ENCODE measurements around the gene LSP1. TPM values are rescaled to one million over a fixed set of nuclear protein-coding genes. Genes with fewer than 3 reads are reported as not detected.

The LSP1 gene
- total RNA-seq, 1 experiment from 2014 or later = 0.90 TPM

DNA sequence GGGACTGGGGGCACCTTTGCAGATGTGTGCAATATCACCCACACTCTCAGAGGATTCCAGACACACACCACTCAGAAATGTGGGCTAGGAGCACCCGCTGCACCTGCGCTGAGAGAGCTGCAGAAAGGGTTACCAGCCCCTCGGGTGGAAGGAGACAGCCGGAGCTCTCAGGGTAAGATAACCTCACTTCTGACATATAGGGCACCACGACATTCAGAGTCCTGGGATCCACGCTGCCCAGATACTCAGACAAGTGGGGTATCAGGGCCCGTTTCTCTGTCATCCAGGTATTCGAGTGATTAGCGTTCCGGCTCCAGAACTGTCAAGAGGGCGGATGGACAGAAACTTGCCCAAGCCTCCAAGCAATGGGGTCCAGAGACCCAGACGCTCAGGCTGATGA, 24.3 kb upstream of the LSP1 start:
- no peak for DNase-seq (ENCODE audit: low read depth, low spot score)
- Histone ChIP-seq H3K4me3 (ENCODE audit: low read depth in 2 of 2, low read length in 2 of 2) (peak overlapping the region in 1 of 2 experiments; percentile 7; a peak in 1 of 4 replicates), H3K9me3 (ENCODE audit: control insufficient read depth, insufficient read depth, low read depth, low read length) (no peaks in the 10 kb centered on the region), H3K36me3 (ENCODE audit: control insufficient read depth, insufficient read depth, low read length) (no peaks in the 10 kb centered on the region), H3K27ac (ENCODE audit: low read length) (peak overlapping the region; percentile 99), H3K4me1 (ENCODE audit: control insufficient read depth, insufficient read depth, low read length) (peaks cover 90% of the 10 kb centered on the region), H3K27me3 (ENCODE audit: control insufficient read depth, insufficient read depth, low read length) (no peaks in the 10 kb centered on the region)
- intact Hi-C loops (cut with micrococcal nuclease; ENCODE audit: unreplicated experiment) = loop anchor here (2.0 to 10.0 kb wide), 3 partner anchors 136 to 284 kb away; no protein-coding TSS in a partner anchor
- no peak for TF ChIP-seq POLR2AphosphoS5 (IDR thresholded peaks at IDR 0.05; ENCODE audit: low read depth, low read length)
- no peak for TF ChIP-seq SIN3A (IDR thresholded peaks at IDR 0.05; ENCODE audit: borderline replicate concordance, insufficient read depth, low read depth, low read length)
- TF ChIP-seq, protein P1, sequence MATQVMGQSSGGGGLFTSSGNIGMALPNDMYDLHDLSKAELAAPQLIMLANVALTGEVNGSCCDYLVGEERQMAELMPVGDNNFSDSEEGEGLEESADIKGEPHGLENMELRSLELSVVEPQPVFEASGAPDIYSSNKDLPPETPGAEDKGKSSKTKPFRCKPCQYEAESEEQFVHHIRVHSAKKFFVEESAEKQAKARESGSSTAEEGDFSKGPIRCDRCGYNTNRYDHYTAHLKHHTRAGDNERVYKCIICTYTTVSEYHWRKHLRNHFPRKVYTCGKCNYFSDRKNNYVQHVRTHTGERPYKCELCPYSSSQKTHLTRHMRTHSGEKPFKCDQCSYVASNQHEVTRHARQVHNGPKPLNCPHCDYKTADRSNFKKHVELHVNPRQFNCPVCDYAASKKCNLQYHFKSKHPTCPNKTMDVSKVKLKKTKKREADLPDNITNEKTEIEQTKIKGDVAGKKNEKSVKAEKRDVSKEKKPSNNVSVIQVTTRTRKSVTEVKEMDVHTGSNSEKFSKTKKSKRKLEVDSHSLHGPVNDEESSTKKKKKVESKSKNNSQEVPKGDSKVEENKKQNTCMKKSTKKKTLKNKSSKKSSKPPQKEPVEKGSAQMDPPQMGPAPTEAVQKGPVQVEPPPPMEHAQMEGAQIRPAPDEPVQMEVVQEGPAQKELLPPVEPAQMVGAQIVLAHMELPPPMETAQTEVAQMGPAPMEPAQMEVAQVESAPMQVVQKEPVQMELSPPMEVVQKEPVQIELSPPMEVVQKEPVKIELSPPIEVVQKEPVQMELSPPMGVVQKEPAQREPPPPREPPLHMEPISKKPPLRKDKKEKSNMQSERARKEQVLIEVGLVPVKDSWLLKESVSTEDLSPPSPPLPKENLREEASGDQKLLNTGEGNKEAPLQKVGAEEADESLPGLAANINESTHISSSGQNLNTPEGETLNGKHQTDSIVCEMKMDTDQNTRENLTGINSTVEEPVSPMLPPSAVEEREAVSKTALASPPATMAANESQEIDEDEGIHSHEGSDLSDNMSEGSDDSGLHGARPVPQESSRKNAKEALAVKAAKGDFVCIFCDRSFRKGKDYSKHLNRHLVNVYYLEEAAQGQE (IDR thresholded peaks at IDR 0.05; ENCODE audit: insufficient read depth in 1 of 2, low read depth in 2 of 2, low read length in 1 of 2) = no peak
- no peak for TF ChIP-seq CTCF (IDR thresholded peaks at IDR 0.05)
- TF ChIP-seq TCF7L2 (IDR thresholded peaks at IDR 0.05; ENCODE audit: low read depth, low read length) = no peak
- CTCF ChIA-PET = interaction anchor here (0.6 to 7.7 kb wide), 5 partner anchors 72 to 321 kb away, joined by 3 to 168 read pairs (median 6); no protein-coding TSS in a partner anchor
- no peak for ATAC-seq
- BruUV-seq (replicated peaks) = no TSS peak
- in situ Hi-C loops (cut with HindIII; ENCODE audit: low pct_unique_long_range_greater_than_20kb, low sequenced_read_pairs) = no loop called here
- POLR2A ChIA-PET = interaction anchor here (0.6 kb wide), 1 partner anchor 12 kb away, joined by 3 read pairs; no protein-coding TSS in a partner anchor

DNA sequence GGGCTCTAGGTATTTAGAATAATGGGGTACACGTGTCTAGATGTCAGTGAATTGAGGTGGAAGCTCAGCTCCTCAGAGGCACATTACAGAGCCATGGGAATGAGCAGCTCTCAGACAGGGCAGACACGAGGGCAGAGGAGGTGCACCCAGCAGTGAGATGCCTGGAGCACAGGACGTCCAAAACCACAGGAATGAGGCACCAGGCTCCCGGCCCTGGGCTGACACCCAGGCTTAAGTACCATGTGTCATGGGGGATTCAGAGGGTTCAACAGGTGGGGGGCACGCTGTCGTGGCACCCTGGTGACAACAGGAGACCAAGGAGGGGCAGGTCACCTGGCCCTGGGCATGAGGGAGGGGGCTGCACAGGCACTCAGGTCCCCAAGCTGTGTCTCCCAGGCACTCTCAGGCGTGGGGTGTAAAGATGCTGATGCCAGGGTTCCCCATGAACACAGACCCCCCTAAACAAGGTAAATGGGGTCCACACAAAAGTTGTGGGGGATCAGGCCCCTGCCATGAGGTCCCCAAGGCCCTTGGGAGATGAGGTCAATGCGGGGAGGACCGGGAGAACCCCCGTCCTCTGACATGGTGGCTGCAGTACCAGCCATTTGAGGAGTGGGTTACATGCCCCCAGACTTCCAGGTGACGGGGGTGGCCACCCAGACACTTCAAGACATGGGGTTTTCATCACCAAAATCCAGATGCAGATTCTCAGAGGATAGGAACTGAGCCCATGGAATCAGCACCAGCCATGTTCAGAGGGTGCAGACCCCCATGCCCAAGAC, 23.7 kb upstream of the LSP1 start:
- no TSS peak for BruUV-seq (replicated peaks)
- TF ChIP-seq SIN3A (IDR thresholded peaks at IDR 0.05; ENCODE audit: borderline replicate concordance, insufficient read depth, low read depth, low read length) (no peak), POLR2AphosphoS5 (IDR thresholded peaks at IDR 0.05; ENCODE audit: low read depth, low read length) (peak; percentile 73; the same call in 1 of the 2 replicates), CTCF (IDR thresholded peaks at IDR 0.05) (no peak), TCF7L2 (IDR thresholded peaks at IDR 0.05; ENCODE audit: low read depth, low read length) (0 out of 2 replicates have a peak, but pooled peaks have one; percentile 29)
- TF ChIP-seq, protein P1 (IDR thresholded peaks at IDR 0.05; ENCODE audit: insufficient read depth in 1 of 2, low read depth in 2 of 2, low read length in 1 of 2) = no peak
- intact Hi-C loops (cut with micrococcal nuclease; ENCODE audit: unreplicated experiment) (loop anchor here (2.0 to 10.0 kb wide), 3 partner anchors 136 to 284 kb away; no protein-coding TSS in a partner anchor), in situ Hi-C loops (cut with HindIII; ENCODE audit: low pct_unique_long_range_greater_than_20kb, low sequenced_read_pairs) (no loop called here)
- Histone ChIP-seq H3K4me1 (ENCODE audit: control insufficient read depth, insufficient read depth, low read length) (peaks cover 97% of the 10 kb centered on the region), H3K4me3 (ENCODE audit: low read depth in 2 of 2, low read length in 2 of 2) (peak overlapping the region in 1 of 2 experiments; percentile 7; a peak in 1 of 4 replicates), H3K9me3 (ENCODE audit: control insufficient read depth, insufficient read depth, low read depth, low read length) (no peaks in the 10 kb centered on the region), H3K36me3 (ENCODE audit: control insufficient read depth, insufficient read depth, low read length) (no peaks in the 10 kb centered on the region), H3K27ac (ENCODE audit: low read length) (peak overlapping the region; percentile 99), H3K27me3 (ENCODE audit: control insufficient read depth, insufficient read depth, low read length) (no peaks in the 10 kb centered on the region)
- POLR2A ChIA-PET = interaction anchor here (0.6 kb wide), 1 partner anchor 148 kb away, joined by 3 read pairs; no protein-coding TSS in a partner anchor
- ATAC-seq (peak; percentile 54), DNase-seq (ENCODE audit: low read depth, low spot score) (no peak)
- CTCF ChIA-PET = interaction anchor here (0.6 to 7.7 kb wide), 5 partner anchors 73 to 321 kb away, joined by 3 to 168 read pairs (median 6); no protein-coding TSS in a partner anchor

Data from Panc1 (cell line).